IPS-18c (cell line): Measurements from ENCODE around the gene C17orf50.

Source experiments
- H3K4me3 ChIP-seq: 2 replicates; pipeline ENCODE4 v1.7.0; 2013; ENCODE audit warnings: low read depth, mild to moderate bottlenecking, low read length, moderate library complexity; ENCODE audit not compliant: insufficient read depth
- H3K9me3 ChIP-seq: one replicate; pipeline ENCODE4 v1.6.1; 2013; ENCODE audit warnings: mild to moderate bottlenecking, low read length, moderate library complexity; ENCODE audit not compliant: control insufficient read depth, insufficient read depth

Gene C17orf50

GRCh38 chr17:35760587-35760986, at the start of gene C17orf50:
C17orf50 (plus strand) TSS chr17:35760887; CDS start chr17:35760942, 55 bp downstream.
- Histone ChIP-seq H3K4me3 (no peak within 1 kb of the TSS), H3K9me3 (peaks cover 4% of the 10 kb centered on the region)

- no peaks in the 10 kb centered on the region for H3K9me3 ChIP-seq
- no peak overlapping the region for H3K4me3 ChIP-seq
These were observed 49.7 kb upstream of the C17orf50 start for GRCh38 chr17:35710950-35711349.

- no peak overlapping the region for H3K4me3 ChIP-seq
These were observed 47.5 kb upstream of the C17orf50 start for GRCh38 chr17:35713069-35713728.

GRCh38 chr17:35714988-35715387, 45.7 kb upstream of the C17orf50 start:
- H3K4me3 ChIP-seq, result no peak overlapping the region

More at GRCh38 chr17:35713069-35713728, 47.5 kb upstream of the C17orf50 start:
- no peaks in the 10 kb centered on the region for H3K9me3 ChIP-seq

GRCh38 chr17:35715416-35715815, 45.3 kb upstream of the C17orf50 start:
- Histone ChIP-seq H3K9me3 (no peaks in the 10 kb centered on the region), H3K4me3 (no peak overlapping the region)

More at GRCh38 chr17:35714988-35715387, 45.7 kb upstream of the C17orf50 start:
- no peaks in the 10 kb centered on the region for H3K9me3 ChIP-seq

GRCh38 chr17:35716173-35716572, 44.5 kb upstream of the C17orf50 start:
- Histone ChIP-seq H3K4me3 (no peak overlapping the region), H3K9me3 (no peaks in the 10 kb centered on the region)

- Histone ChIP-seq H3K9me3 (no peaks in the 10 kb centered on the region), H3K4me3 (no peak overlapping the region)
These were observed 43.7 kb upstream of the C17orf50 start for GRCh38 chr17:35716897-35717465.

GRCh38 chr17:35717475-35717874, 43.2 kb upstream of the C17orf50 start:
- Histone ChIP-seq H3K4me3 (no peak overlapping the region), H3K9me3 (no peaks in the 10 kb centered on the region)

- Histone ChIP-seq H3K4me3 (no peak overlapping the region), H3K9me3 (no peaks in the 10 kb centered on the region)
These were observed 37.0 kb upstream of the C17orf50 start for GRCh38 chr17:35723735-35724134.

- no peak overlapping the region for H3K4me3 ChIP-seq
- H3K9me3 ChIP-seq, result no peaks in the 10 kb centered on the region
These were observed 35.6 kb upstream of the C17orf50 start for GRCh38 chr17:35725058-35725457.

GRCh38 chr17:35725802-35726126, 34.9 kb upstream of the C17orf50 start:
- no peak overlapping the region for H3K4me3 ChIP-seq
- H3K9me3 ChIP-seq, result no peaks in the 10 kb centered on the region

GRCh38 chr17:35726127-35726952, 34.3 kb upstream of the C17orf50 start:
- no peaks in the 10 kb centered on the region for H3K9me3 ChIP-seq
- H3K4me3 ChIP-seq, result no peak overlapping the region

GRCh38 chr17:35726953-35727460, 33.7 kb upstream of the C17orf50 start:
- Histone ChIP-seq H3K9me3 (no peaks in the 10 kb centered on the region), H3K4me3 (no peak overlapping the region)

- Histone ChIP-seq H3K9me3 (no peaks in the 10 kb centered on the region), H3K4me3 (no peak overlapping the region)
These were observed 33.1 kb upstream of the C17orf50 start for GRCh38 chr17:35727635-35728034.

GRCh38 chr17:35728551-35728950, 32.1 kb upstream of the C17orf50 start:
- Histone ChIP-seq H3K9me3 (no peaks in the 10 kb centered on the region), H3K4me3 (no peak overlapping the region)

- Histone ChIP-seq H3K9me3 (no peaks in the 10 kb centered on the region), H3K4me3 (no peak overlapping the region)
These were observed 31.3 kb upstream of the C17orf50 start for GRCh38 chr17:35729405-35729833.

- H3K4me3 ChIP-seq, result no peak overlapping the region
- no peaks in the 10 kb centered on the region for H3K9me3 ChIP-seq
These were observed 30.2 kb upstream of the C17orf50 start for GRCh38 chr17:35730400-35731005.
